ENCODE results near the gene AMOT.

- no peak for TF ChIP-seq CTCF (IDR thresholded peaks at IDR 0.05)
- TF ChIP-seq POLR2A (IDR thresholded peaks at IDR 0.05), result no peak
Observed at GRCh38 chrX:112802541-112802940, 38.1 kb downstream of the AMOT start.
